Memory B cell (primary cell): ENCODE results near the gene MMP28.

ENCODE experiments used
- ATAC-seq: fragments of 150-1000 bp; cut with Tn5 transposase; 2 replicates; pipeline ENCODE4 v1.10.0; 2021; ENCODE audit warnings: low read depth, mild to moderate bottlenecking, moderate library complexity
- DNase-seq, 2 donors: peaks; one replicate each; pipeline ENCODE4 v3.0.0; 2022; ENCODE audit warnings: low spot score in 2 of 2
- H3K27ac Mint-ChIP-seq: one replicate; pipeline ENCODE4 v1.8.0; 2022; ENCODE audit warnings: mild to moderate bottlenecking, moderate library complexity, mixed read lengths
- H3K27me3 Mint-ChIP-seq: one replicate; pipeline ENCODE4 v1.8.0; 2022; ENCODE audit warnings: mixed read lengths
- H3K36me3 Mint-ChIP-seq: one replicate; pipeline ENCODE4 v1.8.0; 2022; ENCODE audit warnings: mild to moderate bottlenecking, mixed read lengths
- H3K4me1 Mint-ChIP-seq: one replicate; pipeline ENCODE4 v1.8.0; 2022; ENCODE audit warnings: mixed read lengths
- H3K4me3 Mint-ChIP-seq: one replicate; pipeline ENCODE4 v1.8.0; 2022; ENCODE audit warnings: mild to moderate bottlenecking, moderate library complexity, mixed read lengths
- H3K9me3 Mint-ChIP-seq: one replicate; pipeline ENCODE4 v1.8.0; 2022; ENCODE audit warnings: mixed read lengths

MMP28 gene

DNA sequence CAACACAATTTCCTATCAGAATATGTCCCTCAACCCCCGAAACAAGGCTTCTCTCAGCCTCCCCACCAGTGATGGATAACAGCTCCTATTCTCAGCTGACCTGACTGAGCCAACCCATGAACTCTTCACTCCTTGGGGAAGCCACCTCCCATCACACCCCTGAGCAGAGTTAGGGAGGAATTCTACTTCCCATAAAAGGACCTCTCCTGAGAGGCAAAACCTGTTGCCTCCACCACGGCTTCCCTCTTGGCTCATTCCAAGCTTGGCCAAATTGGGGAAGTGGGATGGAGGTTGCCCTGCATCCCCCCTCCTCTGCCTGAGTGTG is 69.7 kb downstream of the MMP28 start:
- no peaks in the 10 kb centered on the region for H3K9me3 Mint-ChIP-seq
- DNase-seq (no peak), ATAC-seq (no peak)
- no peak overlapping the region for H3K27ac Mint-ChIP-seq
- H3K27me3 Mint-ChIP-seq: peaks cover 5% of the 10 kb centered on the region
- peaks cover 47% of the 10 kb centered on the region for H3K36me3 Mint-ChIP-seq
- no peak overlapping the region for H3K4me3 Mint-ChIP-seq
- peaks cover 7% of the 10 kb centered on the region for H3K4me1 Mint-ChIP-seq

DNA sequence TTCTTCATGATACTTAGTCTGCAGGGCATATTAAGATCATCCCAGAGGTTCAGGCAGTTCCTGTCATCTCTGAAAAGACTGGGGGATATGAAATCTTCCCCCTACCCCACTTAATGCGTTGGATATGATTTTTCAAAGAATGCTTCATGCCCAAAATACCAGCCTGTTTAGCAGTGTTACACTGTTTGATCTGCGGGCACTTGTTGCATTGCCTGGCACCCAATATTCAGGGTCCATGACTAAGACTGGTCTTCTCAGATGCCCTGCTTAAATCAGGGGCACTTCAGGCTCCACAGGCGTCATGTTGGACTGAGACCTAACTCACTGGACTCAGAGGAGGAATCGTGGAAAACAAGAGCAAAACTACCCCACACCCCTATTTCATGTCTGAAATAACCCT is 70.4 kb downstream of the MMP28 start:
- peaks cover 4% of the 10 kb centered on the region for H3K4me1 Mint-ChIP-seq
- H3K27ac Mint-ChIP-seq: no peak overlapping the region
- ATAC-seq (no peak), DNase-seq (no peak)
- no peak overlapping the region for H3K4me3 Mint-ChIP-seq
- H3K36me3 Mint-ChIP-seq: peaks cover 48% of the 10 kb centered on the region
- H3K9me3 Mint-ChIP-seq: no peaks in the 10 kb centered on the region
- peaks cover 2% of the 10 kb centered on the region for H3K27me3 Mint-ChIP-seq

DNA sequence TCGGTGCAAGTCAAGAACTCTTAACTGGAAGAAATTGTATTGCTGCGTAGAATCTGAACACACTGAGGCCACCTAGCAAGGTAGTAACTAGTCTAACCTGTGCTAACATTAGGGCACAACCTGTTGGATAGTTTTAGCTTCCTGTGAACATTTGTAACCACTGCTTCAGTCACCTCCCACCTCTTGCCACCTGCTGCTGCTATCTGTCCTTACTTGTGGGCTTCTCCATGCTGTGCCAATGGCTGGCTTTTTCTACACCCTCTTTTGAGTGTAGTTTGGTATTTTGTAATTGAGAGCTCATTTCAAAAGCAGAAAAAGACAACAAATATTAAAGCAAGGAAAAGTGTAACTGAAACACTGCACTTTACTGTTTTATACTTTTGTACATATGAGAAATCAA is 71.7 kb downstream of the MMP28 start:
- Mint-ChIP-seq H3K9me3 (no peaks in the 10 kb centered on the region), H3K27me3 (no peaks in the 10 kb centered on the region), H3K27ac (no peak overlapping the region), H3K4me3 (no peak overlapping the region), H3K4me1 (peaks cover 2% of the 10 kb centered on the region), H3K36me3 (peaks cover 51% of the 10 kb centered on the region)
- no peak for ATAC-seq
- DNase-seq: no peak

DNA sequence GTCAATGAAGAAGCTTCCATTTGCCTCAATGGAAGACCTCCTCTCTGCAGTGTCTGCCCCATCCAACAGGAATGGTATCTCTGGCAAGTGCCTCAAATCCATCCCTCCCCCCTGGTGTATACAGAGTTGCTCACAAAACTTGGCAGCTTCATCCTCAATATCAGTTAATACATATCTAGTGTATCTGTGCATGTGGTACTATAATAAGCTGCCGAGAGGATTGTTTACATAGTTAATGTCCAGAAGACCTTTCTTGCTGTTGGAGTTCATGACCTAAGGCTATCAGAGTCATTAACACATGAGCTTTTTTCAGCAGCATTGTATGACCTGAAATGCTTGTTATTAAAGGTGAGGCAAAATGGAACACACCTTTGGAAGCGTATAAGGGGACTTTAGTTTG is 78.0 kb downstream of the MMP28 start:
- H3K4me3 Mint-ChIP-seq: no peak overlapping the region
- no peak for ATAC-seq
- H3K27ac Mint-ChIP-seq: no peak overlapping the region

DNA sequence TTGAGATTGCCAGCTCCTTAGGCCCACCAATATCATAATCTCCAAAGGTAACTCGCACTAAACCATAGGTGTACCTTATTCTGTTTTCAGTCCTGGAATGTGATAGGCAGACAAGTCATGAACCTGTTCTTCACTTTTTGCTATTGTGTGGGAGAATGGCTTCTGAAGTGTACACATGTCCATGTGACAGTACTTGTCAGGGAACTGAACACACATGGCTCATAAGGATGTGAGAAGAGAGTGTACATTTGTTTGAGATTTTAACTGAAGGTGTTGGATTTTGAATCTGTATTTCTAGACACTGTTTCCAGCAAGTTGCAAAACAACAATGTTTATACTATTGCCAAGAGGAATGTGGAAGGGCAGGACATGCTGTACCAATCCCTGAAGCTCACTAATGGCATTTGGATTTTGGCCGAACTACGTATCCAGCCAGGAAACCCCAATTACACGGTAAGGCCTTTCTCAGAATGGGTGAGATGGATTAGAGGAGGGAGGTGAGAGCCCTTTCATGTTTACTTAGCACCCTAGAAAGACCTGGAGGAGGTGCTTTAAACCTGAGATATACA is 78.5 kb downstream of the MMP28 start:
- peaks cover 32% of the 10 kb centered on the region for H3K36me3 Mint-ChIP-seq
- no peaks in the 10 kb centered on the region for H3K9me3 Mint-ChIP-seq
- H3K27me3 Mint-ChIP-seq: no peaks in the 10 kb centered on the region
- no peak for ATAC-seq
- H3K4me1 Mint-ChIP-seq: no peaks in the 10 kb centered on the region
- no peak overlapping the region for H3K4me3 Mint-ChIP-seq
- no peak for DNase-seq
- H3K27ac Mint-ChIP-seq: no peak overlapping the region

More for the DNA sequence above, 78.0 kb downstream of the MMP28 start:
- no peak for DNase-seq
- Mint-ChIP-seq H3K9me3 (no peaks in the 10 kb centered on the region), H3K27me3 (no peaks in the 10 kb centered on the region), H3K36me3 (peaks cover 32% of the 10 kb centered on the region), H3K4me1 (no peaks in the 10 kb centered on the region)

DNA sequence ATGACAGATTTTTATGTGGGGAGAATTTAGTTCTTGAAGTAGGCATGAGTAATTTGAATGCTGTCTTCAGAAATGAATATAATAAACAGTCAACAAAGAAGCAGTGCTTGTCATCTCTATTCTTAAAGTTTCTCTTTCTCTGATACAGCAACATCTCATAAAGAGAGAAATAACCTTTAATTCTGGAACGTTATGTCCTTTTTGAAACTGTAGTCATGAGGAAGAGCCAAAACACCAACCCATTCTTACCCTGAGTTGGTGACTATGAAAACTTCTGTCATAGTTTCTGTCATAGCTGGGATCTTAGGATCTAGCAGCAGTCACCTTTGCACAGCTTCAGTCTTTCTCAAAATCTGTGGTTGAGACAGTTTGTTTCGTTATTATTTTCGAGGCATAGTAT is 79.3 kb downstream of the MMP28 start:
- Mint-ChIP-seq H3K9me3 (no peaks in the 10 kb centered on the region), H3K4me1 (no peaks in the 10 kb centered on the region), H3K27me3 (no peaks in the 10 kb centered on the region), H3K4me3 (no peak overlapping the region), H3K27ac (no peak overlapping the region), H3K36me3 (peaks cover 32% of the 10 kb centered on the region)
- DNase-seq: no peak
- ATAC-seq: no peak
